GM20000 (cell line): Measurements from ENCODE around the gene RAB34.

Experiments
- DNase-seq: peaks from one replicate; pipeline ENCODE4 v3.0.0; 2012; ENCODE audit warnings: low spot score
- CTCF ChIP-seq: IDR thresholded peaks from 2 replicates; pipeline ENCODE4 v1.5.1; 2012; ENCODE audit warnings: mild to moderate bottlenecking, control low read depth; ENCODE audit errors: extremely low read depth, missing control alignments

The RAB34 gene

DNA sequence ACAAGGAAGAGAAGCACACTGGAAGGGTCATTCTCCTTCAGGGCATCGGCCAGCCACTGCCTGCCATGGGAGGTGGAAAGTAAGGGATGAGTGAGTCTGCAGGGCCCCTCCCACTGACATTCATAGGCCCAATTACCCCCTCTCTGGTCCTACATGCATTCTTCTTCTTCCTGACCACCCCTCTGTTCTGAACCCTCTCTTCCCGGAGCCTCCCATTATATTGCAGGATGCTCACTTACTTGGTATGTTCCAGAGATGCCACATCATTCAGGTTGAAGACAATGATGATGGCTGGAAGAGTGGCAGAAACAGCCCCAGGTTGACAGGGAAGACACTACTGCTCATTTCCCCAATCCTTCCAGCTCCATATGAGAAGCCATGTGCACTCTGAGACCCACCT is 2.5 kb downstream of the RAB34 start:
- no peak for TF ChIP-seq CTCF
- no peak for DNase-seq

- DNase-seq = no peak
- TF ChIP-seq CTCF = no peak
Observed at GRCh38 chr17:28714281-28714680, 3.4 kb downstream of the RAB34 start.

- TF ChIP-seq CTCF = no peak
- no peak for DNase-seq
Observed at GRCh38 chr17:28712705-28713415, 4.8 kb downstream of the RAB34 start.

DNA sequence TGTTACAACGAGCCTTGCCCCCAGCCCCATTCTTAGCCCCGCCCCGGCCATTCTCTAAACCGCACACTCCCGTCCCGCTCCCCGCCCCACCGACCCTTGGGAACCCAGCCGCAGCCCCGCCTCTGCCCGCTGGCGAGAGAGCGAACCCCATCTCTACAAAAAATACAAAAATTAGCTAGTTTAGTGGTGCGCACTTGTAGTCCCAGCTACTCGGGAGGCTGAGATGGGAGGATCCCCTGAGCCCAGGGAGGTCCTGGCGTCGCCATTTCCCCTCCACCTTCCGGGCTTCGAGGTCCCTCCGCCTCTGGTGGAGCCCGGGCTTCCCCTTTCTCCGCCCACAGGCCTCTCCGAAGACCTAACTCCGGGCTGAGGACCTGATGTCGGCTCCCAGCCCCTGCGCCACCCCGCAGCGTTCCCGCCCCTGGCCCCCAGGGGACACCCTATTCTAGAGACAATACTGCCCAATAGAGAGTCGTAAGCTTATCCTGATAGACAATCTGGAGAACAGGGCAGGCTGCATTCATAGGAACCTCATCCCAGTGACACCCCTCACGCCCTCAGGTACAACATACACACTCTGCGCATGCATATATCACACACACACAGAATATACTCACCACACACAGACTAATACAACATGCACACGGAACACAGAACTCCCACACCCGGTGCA is 5.5 kb downstream of the RAB34 start:
- TF ChIP-seq CTCF = no peak
- peak; percentile 87 for DNase-seq

DNA sequence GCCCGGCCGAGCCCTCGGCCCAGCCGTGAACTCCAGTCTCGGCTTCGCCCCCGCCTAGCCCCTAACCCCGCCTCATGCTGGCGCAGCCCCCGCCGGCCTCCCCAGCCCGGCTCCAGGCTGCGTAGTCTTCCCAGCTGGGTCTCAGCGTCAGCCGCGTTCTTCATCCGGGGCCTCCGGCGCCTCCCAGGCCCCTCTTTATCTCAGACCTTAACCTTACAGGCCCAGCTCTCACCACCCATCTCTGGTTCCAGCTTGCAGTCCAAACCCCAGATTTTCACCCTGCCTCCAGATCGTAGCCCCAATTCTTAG is 6.0 kb downstream of the RAB34 start, which contains the start of gene PROCA1:
PROCA1 (minus strand) TSS at position 166 of the 309 bp plus-strand sequence. CDS start 228 bp downstream, outside the sequence.
- peak; percentile 59 for DNase-seq
- TF ChIP-seq CTCF = no peak

DNA sequence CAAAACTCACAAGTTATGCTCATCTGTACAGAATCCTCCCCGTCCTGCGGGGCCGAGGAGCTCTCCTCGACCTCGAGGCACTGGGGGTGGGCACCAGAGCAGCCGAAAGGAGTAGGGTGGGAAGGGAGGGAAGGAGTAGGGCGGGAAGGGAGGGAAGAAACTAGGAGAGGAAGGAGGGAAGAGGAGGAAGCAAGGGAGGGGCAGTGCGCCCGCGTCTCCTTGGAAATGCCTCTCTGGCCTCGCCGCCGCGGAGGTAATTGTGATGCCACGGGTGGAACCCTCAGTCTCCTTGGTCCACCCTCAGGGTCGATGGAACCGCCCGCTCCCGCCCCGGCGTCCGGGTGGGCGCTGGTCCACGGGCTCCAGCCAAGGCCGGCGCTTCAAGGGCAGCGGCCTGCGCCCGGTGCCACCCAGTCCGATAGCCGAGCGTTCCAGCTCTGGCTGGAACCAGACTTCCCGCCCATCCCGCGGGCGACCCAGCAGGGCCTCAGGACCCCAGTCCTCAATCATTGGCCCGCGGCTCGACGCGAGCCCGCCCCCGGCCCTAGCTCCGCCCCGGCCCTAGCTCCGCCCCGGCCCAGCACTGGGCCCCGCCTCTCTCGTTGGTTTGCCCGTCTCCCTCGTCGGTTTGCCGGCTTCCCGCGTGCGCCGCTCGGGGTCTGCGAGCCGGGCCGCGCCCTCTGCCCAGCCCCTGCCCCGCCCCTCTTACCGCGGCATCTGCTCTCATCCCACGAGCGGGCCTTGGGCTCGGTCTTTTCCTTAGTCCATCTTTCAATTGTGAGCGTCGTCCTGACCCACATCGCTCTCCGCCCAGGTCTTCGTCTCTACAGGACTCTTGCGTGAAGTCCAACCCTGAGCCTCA is 6.6 kb downstream of the RAB34 start:
- TF ChIP-seq CTCF = no peak
- peak; percentile 96 for DNase-seq

- no peak for DNase-seq
Observed at GRCh38 chr17:28707339-28707720, 10.3 kb downstream of the RAB34 start.

More at GRCh38 chr17:28707339-28707720, 10.3 kb downstream of the RAB34 start:
- TF ChIP-seq CTCF = no peak
